Activated CD4-positive, alpha-beta T cell treated with anti-CD3 and anti-CD28 coated beads for 4 hours (primary cell): ENCODE measurements around the gene KRTAP7-1.
A peak's percentile ranks its signal among the peaks of the same experiment; 100 is the strongest.

Experiments
- DNase-seq, 2 donors: peaks; one replicate each; pipeline ENCODE4 v3.0.0-alpha.2; 2020

The KRTAP7-1 gene, protein sequence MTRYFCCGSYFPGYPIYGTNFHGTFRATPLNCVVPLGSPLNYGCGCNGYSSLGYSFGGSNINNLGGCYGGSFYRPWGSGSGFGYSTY

DNA sequence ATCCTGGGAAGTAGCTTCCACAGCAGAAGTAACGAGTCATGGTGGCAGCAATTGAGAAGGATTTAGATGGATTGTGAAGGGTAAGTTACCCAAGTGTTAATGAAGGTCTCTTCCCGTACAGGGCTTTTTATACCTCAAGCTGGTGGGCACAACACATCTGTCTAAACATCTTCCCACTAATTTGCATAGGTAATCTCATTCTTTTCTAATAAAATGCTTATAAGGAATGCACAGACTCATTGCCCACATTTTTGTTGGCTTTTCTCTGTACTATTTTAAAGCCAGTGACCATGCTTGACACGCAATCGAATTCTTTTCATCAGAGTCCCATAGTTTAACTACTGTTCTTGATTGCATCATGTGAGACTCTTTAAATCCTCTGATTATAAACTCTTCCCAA is at the start of gene KRTAP7-1:
KRTAP7-1 (minus strand) TSS at position 101 of the 400 bp plus-strand sequence; CDS start at position 40, 61 bp downstream.
- no peak for DNase-seq

GRCh38 chr21:30874526-30874925 is 45.0 kb upstream of the KRTAP7-1 start:
- DNase-seq = no peak

DNA sequence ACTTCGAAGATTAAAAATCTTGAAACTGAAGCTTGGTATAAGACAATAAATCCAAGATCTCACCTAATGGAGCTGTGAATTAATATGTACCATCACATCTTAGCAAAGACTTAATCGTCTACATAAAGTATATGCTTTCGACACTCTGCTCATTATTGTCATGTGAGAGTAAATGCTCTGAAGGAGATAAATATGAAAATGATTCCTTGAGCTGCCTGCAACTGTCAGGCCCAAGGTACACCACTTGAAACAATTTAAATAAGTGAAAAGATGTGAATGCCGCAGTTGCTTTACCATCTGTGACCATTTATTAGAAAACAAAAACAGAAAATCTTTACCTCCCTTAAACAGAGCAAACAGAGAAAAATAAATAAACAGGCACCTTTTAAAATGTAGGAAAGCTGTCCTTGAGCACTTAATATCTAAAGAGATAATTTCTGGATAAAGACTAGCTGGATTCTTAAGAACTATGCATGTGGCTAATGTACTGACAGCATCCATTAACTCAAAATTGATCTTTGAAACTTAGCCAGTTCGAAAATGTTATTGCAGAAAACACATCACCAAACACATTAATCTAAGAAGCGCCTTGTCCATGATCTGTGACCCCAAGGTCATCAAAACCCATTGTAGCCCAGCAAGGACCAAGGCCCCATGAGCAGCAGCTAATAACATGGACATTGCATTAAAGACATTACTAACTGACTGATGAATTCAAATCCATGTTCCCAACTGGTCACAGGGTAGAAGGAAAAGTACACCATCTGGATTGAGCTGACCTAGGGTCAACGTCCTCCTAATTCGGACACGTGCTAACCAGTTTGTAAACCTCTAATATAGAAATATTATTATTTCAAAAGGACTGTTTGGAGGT is 18.3 kb upstream of the KRTAP7-1 start:
- DNase-seq = no peak

DNA sequence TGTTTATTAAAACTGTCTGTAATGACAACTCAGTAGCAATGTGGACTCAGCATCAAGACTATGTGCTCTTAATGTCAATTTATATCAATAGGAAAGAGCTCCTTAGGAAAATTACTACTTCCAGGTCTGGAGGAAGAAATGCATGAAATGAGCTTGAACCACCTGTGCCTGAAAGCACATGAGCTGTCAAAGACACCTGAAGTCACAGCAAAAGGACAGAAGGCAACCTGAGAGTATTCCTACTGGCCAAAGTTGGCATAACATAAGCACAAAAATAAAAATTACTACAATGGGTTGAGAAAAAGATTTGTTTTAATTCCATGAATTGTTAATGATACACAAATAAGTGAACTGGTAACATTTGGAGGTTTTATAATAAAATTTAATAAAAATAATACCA is 13.4 kb upstream of the KRTAP7-1 start:
- DNase-seq = no peak

DNA sequence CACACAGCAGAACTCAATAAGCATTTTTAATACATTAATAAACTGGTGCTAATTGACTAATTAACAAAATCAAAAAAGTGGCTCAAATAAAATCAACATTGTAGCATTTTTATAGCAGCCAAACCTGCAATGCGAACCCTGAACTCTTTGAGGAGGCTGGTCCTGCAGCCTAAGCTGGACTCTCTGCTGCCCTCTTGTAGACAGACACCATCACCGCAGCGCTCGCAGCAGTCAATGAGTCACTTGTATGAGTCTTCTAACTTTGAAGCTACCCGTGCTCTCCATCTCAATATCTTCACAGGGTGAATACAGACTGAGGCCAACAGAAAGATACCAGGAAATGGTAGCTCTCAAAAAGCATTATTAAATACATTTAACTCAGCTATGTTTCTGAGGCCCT is 9.7 kb upstream of the KRTAP7-1 start:
- peak; percentile 1 to 3 for DNase-seq

DNA sequence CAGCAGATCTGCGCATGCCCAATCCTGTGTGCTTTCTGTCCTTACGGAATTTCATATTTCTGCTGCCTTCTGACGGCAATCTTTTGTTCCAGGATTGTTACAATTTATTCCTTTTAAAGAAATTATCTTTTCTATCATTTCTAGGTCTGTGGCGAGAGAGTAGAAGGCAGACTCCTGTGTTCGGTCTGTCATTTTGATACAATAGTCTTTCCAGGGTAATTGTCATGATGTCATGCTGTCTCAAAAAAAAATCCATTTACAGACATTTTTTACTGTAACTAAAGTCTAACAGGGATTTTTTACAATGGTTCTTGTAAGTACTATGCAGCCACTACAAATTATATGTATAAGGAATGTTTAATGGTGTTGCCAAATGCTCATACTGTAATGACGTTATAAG is 9.0 kb upstream of the KRTAP7-1 start:
- DNase-seq = no peak

- peak in 1 of 2 donors; percentile 19 for DNase-seq
Observed at GRCh38 chr21:30831194-30831765, 1.7 kb upstream of the KRTAP7-1 start.

- DNase-seq = no peak
Observed at GRCh38 chr21:30818837-30819610, 10.5 kb downstream of the KRTAP7-1 start.

- DNase-seq = no peak
Observed at GRCh38 chr21:30813174-30813573, 16.4 kb downstream of the KRTAP7-1 start, which contains the start of gene KRTAP8-1. Gene KRTAP8-1, minus strand, starts transcription at chr21:30813274. Its CDS starts 54 bp downstream, at chr21:30813220.

DNA sequence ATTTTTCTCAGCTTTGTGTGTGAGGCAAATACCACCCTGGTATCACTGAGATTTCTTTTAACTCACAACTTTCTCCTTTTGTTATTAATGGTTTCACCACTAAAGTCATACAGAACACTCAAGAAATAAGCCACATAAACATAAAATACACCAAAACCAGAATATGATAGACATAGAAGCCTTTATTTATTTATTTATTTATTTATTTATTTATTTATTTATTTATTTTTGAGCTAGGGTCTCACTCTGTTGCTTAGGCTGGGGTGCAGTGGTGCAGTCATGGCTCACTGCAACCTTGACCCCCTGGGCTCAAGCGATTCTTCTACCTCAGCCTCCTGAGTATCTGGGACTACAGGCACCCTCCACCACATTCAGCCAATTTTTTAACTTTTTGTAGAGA is 29.0 kb downstream of the KRTAP7-1 start:
- no peak for DNase-seq

DNA sequence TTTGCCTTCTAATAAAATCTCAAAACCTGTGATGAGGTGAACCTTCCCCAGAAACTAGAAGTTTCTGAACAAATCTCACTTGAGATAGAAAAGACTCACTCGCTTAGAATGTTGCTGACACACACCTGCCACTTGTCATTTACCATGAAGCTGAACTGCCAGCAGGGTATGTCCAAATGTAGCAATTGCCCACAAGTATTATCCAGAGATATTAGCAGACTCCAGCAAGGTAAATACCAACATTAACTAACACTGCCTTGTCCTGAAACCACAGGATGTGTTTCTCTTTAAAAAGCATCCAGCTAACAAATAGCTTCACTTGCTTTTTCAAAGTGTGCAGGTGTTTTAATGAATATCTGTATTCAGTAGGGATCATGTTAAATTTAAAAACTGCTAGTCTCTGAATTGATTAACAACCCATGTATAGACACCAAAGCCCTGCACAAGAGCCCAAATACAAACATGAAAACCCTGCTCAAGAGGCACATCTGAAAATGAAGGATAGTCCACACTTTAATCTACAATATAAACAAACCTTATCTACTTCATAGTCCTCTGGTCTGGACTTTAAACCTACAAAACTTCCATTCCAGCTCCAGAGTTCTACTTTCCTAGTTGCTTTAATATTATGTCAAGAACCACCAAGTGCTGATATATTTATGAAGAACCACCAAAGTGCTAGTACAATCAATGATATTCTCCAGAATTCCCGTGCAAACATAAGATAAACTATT is 35.8 kb downstream of the KRTAP7-1 start:
- DNase-seq = no peak

DNA sequence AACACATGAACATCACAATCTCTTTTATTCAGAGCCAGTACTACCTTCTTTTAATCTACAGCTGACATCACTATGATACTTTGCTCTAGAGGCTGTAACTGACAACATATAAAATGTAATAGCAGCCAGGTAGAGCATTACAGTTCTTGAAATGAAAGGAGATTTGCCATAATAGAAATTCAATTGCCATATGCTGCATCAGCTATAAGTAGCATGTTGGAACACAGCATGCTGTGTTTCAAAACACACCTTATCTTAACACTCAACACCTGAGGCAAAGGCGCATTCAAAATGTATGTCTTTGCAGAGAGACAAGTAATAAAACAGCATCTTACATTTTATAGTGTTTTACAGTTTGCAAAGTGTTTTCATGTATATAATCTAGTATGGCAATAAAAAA is 50.3 kb downstream of the KRTAP7-1 start:
- DNase-seq = no peak
